ENCODE results near the gene ABCC5.

The ABCC5 gene

GRCh38 chr3:183911087-183911486 lies 106.6 kb downstream of the ABCC5 start:
- TF ChIP-seq, protein P1, sequence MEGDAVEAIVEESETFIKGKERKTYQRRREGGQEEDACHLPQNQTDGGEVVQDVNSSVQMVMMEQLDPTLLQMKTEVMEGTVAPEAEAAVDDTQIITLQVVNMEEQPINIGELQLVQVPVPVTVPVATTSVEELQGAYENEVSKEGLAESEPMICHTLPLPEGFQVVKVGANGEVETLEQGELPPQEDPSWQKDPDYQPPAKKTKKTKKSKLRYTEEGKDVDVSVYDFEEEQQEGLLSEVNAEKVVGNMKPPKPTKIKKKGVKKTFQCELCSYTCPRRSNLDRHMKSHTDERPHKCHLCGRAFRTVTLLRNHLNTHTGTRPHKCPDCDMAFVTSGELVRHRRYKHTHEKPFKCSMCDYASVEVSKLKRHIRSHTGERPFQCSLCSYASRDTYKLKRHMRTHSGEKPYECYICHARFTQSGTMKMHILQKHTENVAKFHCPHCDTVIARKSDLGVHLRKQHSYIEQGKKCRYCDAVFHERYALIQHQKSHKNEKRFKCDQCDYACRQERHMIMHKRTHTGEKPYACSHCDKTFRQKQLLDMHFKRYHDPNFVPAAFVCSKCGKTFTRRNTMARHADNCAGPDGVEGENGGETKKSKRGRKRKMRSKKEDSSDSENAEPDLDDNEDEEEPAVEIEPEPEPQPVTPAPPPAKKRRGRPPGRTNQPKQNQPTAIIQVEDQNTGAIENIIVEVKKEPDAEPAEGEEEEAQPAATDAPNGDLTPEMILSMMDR (IDR thresholded peaks at IDR 0.05; ENCODE audit: control insufficient read depth, insufficient read depth, low read depth, low read length, missing control alignments): no peak
- no peak for DNase-seq (ENCODE audit: low read depth)
- no peak overlapping the region for H3K4me3 ChIP-seq (ENCODE audit: control insufficient read depth, low read depth, low read length)

GRCh38 chr3:183909030-183909600 lies 108.6 kb downstream of the ABCC5 start:
- no peak overlapping the region for H3K4me3 ChIP-seq (ENCODE audit: control insufficient read depth, low read depth, low read length)
- TF ChIP-seq, protein P1 (IDR thresholded peaks at IDR 0.05; ENCODE audit: control insufficient read depth, insufficient read depth, low read depth, low read length, missing control alignments): no peak
- no peak for DNase-seq (ENCODE audit: low read depth)

- no peak for DNase-seq (ENCODE audit: low read depth)
- H3K4me3 ChIP-seq (ENCODE audit: control insufficient read depth, low read depth, low read length): no peak overlapping the region
- TF ChIP-seq, protein P1 (IDR thresholded peaks at IDR 0.05; ENCODE audit: control insufficient read depth, insufficient read depth, low read depth, low read length, missing control alignments): no peak
These were observed 109.8 kb downstream of the ABCC5 start for GRCh38 chr3:183907911-183908331.

DNA sequence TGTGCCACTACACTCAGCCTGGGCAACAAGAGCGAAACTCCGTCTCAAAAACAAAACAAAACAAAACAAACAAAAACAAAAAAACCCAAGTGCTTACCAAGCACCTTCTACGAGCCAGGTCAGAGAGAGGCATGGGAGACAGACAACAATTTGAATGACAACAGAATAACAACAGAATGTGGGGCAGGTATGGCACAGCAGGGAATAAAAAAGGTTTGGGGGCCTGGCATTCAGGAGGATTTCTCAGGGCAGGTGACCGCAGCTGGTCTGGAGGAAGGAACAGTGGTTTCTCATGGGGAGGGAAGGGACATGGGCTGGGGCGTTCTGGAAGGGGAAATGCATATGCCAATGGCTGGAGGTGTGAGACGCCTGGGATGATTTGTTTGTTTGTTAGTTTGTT lies 110.5 kb downstream of the ABCC5 start:
- H3K4me3 ChIP-seq (ENCODE audit: control insufficient read depth, low read depth, low read length): no peak overlapping the region
- no peak for DNase-seq (ENCODE audit: low read depth)
- TF ChIP-seq, protein P1 (IDR thresholded peaks at IDR 0.05; ENCODE audit: control insufficient read depth, insufficient read depth, low read depth, low read length, missing control alignments): no peak

DNA sequence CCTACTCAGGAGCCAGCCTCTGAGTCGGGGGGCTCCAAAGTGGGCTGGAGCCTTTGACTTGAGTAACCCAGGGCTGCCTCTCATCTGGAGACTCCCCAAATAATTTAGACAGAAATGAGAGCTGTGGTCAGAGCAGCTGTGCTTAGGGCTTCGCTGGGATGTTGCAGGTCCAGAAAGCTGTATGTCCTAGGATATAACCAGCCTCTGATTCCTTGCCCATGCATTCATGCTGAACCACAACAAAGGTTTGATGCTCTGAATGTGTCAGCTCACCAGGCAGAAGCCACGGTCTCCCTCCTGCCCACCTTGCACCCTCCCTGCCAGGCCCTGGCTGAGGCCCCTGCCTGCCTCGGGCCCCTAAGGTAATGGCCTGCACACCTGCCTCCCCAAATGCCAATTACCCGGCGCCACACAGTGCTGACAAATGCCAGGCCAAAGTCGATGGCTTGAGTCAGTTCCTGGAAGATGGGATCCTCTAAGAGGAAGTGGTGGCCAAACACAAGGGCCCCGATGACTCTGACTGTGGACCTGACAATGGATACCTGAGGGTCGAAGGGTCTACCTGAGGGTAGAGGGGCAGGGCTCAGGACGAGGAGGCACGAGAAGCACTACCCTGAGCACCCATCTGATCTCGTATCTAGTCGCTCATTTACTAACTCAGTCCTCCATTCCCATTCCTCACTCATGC lies 111.3 kb downstream of the ABCC5 start:
- DNase-seq (ENCODE audit: low read depth): no peak
- TF ChIP-seq, protein P1 (IDR thresholded peaks at IDR 0.05; ENCODE audit: control insufficient read depth, insufficient read depth, low read depth, low read length, missing control alignments): no peak

GRCh38 chr3:183904833-183905780 lies 112.6 kb downstream of the ABCC5 start:
- TF ChIP-seq, protein P1 (IDR thresholded peaks at IDR 0.05; ENCODE audit: control insufficient read depth, insufficient read depth, low read depth, low read length, missing control alignments): no peak
- no peak overlapping the region for H3K4me3 ChIP-seq (ENCODE audit: control insufficient read depth, low read depth, low read length)
- no peak for DNase-seq (ENCODE audit: low read depth)

More for the DNA sequence above, 111.3 kb downstream of the ABCC5 start:
- H3K4me3 ChIP-seq (ENCODE audit: control insufficient read depth, low read depth, low read length): no peak overlapping the region
